ENCODE data around the gene CPD.

- no peak for TF ChIP-seq PAX5 (IDR thresholded peaks at IDR 0.05; ENCODE audit: insufficient read depth, low read length, severe bottlenecking)
- no peak for TF ChIP-seq POLR2AphosphoS5 (IDR thresholded peaks at IDR 0.05; ENCODE audit: low read depth, low read length)
- TF ChIP-seq POLR2A (IDR thresholded peaks at IDR 0.05; ENCODE audit: low read depth, low read length) = no peak
These were observed 79.6 kb downstream of the CPD start for GRCh38 chr17:30458371-30458770.
